22Rv1 (cell line): ENCODE results near the gene CRHR1.

Experiments used
- H3K27ac ChIP-seq: fragments of 450-650 bp; 2 replicates; pipeline ENCODE4 v1.5.1; 2017
- CTCF ChIP-seq: fragments of 450-650 bp; IDR thresholded peaks from 2 replicates; pipeline ENCODE4 v1.5.1; 2017; ENCODE audit warnings: mild to moderate bottlenecking
- ZFX ChIP-seq: fragments of 450-650 bp; IDR thresholded peaks from 2 replicates; pipeline ENCODE4 v1.6.1; 2017; ENCODE audit warnings: antibody characterized with exemption, borderline replicate concordance

Gene CRHR1

GRCh38 chr17:45834471-45835396, 50.6 kb downstream of the CRHR1 start:
- TF ChIP-seq ZFX (no peak), CTCF (no peak)
- H3K27ac ChIP-seq, result no peak overlapping the region

- H3K27ac ChIP-seq, result no peak overlapping the region
- TF ChIP-seq CTCF (no peak), ZFX (no peak)
Measured at GRCh38 chr17:45835481-45835880, 51.4 kb downstream of the CRHR1 start.

GRCh38 chr17:45836047-45837044, 52.2 kb downstream of the CRHR1 start:
- H3K27ac ChIP-seq, result no peak overlapping the region
- TF ChIP-seq CTCF, result no peak
- no peak for TF ChIP-seq ZFX

GRCh38 chr17:45837187-45837586, 53.1 kb downstream of the CRHR1 start:
- TF ChIP-seq CTCF (no peak), ZFX (no peak)
- no peak overlapping the region for H3K27ac ChIP-seq

GRCh38 chr17:45837603-45838002, 53.5 kb downstream of the CRHR1 start:
- no peak overlapping the region for H3K27ac ChIP-seq
- TF ChIP-seq ZFX, result no peak
- TF ChIP-seq CTCF, result no peak

GRCh38 chr17:45838751-45839295, 54.7 kb downstream of the CRHR1 start:
- TF ChIP-seq ZFX (no peak), CTCF (no peak)
- no peak overlapping the region for H3K27ac ChIP-seq
